Fibroblast of skin of scalp (primary cell): ENCODE results near the gene MUC2.

Experiments
- DNase-seq: peaks from one replicate; pipeline ENCODE4 v3.0.0-alpha.2; 2013

The MUC2 gene

GRCh38 chr11:1036931-1037330 is 37.7 kb upstream of the MUC2 start:
- DNase-seq: no peak

DNA sequence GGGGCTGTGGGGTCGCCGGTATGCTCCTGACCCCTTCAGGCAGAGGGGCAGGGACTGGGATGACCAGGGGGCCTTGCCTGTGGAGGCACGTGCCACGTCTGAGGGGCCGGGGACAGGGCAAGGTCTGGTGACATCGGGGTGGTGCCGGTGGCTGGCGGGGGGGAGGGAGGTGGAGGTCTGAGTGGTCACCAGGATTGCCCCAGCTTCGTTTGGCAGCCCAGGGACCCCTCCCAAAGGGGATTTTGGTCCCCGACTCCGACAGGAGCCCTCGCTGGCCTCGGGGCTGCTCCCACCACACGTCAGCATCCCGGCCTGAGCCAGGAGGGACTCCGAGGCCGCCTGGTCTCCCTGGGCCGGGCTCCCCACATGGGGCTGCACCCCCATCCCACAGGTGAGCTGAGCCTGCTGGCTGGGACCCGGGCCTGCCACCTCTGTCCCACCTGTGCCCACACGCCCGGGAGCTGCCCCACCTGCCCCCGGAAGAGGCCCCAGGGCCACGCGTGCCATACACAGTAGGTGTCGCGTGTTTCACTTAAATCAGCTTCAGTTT is 37.1 kb upstream of the MUC2 start:
- DNase-seq: no peak

GRCh38 chr11:1038361-1038760 is 36.3 kb upstream of the MUC2 start:
- DNase-seq: no peak

GRCh38 chr11:1038921-1039320 is 35.8 kb upstream of the MUC2 start:
- DNase-seq: no peak

- no peak for DNase-seq
These were observed 34.9 kb upstream of the MUC2 start for GRCh38 chr11:1039481-1040427.

GRCh38 chr11:1040428-1041148 is 34.1 kb upstream of the MUC2 start:
- DNase-seq: no peak

GRCh38 chr11:1041149-1041467 is 33.6 kb upstream of the MUC2 start:
- DNase-seq: no peak

- no peak for DNase-seq
These were observed 33.2 kb upstream of the MUC2 start for GRCh38 chr11:1041471-1041870.

- DNase-seq: no peak
These were observed 32.6 kb upstream of the MUC2 start for GRCh38 chr11:1041936-1042608.

DNA sequence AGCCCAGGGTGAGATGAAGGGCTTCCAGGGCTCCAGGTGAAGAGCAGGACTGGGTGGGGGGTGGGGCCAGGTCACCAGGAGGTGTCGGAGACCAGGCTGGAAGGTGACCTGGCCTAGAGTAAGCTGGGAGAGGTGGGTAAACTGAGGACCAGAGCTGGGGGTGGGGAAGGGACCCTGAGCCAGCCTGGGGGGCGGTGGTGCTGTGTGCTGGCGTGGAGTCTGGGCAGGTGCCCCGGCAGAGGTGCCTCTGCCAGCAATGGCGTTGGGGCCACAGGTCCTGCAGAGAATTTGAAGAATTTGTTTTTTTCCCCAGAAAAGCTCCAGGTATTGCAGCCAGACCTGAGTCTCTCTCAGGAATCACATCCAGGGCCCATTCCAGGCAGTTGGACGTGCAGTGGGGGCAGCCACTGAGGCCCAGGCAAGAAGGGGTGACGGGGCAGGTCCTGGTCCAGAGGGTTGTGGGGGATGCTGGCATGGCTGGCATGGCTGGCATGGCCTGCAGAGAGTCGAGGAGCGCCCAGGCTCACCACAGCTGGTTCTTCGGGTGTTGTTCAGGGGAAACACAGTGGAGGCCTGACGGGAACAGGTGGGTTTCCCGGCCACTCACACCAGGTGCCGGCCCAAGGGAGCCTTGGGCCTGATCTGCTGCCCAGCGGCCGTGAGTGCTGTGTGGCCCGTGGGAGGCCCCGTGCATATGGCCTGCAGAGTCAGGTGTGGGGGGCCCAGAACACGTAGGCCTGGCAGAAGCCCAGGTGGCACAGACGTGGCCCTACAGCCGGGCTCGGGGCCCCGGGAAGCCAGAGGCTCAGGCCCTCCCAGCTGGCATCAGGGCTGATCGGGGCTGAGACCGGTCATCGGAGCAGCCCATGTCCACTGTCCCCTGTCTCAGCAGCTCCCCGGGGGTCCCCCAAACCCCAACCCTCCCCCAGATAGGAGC is 31.8 kb upstream of the MUC2 start:
- DNase-seq: no peak

GRCh38 chr11:1043563-1044096 is 31.0 kb upstream of the MUC2 start:
- no peak for DNase-seq

DNA sequence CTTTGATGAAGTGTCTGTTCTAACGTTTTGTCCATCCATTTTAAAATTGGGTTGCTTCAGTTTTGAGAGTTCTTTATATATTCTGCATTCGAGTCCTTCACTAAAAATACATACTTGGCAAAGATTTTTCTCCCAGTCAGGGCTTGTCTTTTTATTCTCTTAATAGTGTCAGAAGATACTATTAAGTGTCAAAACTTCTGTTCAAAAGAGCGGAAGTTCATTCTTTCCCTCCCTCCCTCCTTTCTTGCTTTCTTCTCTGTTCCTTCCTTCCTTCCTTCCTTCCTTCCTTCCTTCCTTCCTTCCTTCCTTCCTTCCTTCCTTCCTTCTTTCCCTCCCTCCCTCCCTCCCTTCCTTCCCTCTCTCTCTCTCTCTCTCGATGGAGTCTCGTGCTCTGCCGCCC is 30.5 kb upstream of the MUC2 start:
- no peak for DNase-seq

DNA sequence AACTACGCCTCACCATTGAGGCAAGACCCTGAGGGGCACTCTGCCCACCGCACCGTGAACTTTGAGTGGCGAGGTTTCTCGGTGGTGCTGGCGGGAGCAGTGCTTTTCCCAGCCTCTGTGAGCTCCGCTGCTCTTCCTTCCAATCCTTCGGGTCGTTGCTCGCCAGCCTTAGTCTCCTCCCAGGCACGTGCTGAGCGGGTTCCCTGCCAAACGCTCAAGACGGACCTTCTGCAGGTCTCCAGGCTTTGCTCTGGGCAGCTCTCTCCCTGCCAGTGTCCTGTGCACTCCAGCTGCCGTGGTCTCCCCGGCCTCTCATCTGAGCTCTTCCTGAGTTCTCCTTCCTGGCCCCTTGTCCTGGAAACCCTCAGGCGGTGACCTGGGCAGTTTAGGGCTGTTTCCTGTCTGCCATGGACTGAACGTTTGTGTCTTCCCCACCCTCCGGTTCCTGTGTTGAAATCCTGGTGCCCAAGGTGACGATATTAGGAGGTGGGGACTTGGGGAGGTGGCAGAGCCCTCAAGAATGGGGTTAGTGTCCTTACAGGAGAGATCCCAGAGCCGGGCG is 27.0 kb upstream of the MUC2 start:
- no peak for DNase-seq

- no peak for DNase-seq
These were observed 26.2 kb upstream of the MUC2 start for GRCh38 chr11:1048375-1049070.

GRCh38 chr11:1049071-1049405 is 25.6 kb upstream of the MUC2 start:
- no peak for DNase-seq

DNA sequence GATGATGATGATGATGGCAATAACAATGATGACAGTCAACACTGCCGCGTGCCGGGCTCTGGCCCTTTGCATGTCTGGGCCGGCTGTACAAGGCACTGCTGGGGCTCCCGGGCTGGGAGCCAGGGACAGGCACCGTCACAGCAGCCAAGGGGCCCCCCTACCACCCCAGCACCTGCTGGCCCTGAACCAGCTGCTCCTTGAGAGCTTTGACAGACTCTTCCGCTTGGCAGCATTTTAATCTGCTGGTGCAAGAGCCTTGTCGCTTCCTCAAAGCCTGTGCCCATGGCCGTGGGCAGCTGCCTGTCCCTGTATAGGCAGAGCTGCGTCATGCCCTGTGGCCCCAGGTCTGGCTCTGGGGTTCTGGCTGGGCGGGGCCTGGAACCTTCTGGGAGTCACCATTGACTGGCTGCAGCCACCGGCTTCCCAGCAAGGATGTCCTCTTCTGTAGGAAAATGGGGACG is 25.2 kb upstream of the MUC2 start:
- no peak for DNase-seq

DNA sequence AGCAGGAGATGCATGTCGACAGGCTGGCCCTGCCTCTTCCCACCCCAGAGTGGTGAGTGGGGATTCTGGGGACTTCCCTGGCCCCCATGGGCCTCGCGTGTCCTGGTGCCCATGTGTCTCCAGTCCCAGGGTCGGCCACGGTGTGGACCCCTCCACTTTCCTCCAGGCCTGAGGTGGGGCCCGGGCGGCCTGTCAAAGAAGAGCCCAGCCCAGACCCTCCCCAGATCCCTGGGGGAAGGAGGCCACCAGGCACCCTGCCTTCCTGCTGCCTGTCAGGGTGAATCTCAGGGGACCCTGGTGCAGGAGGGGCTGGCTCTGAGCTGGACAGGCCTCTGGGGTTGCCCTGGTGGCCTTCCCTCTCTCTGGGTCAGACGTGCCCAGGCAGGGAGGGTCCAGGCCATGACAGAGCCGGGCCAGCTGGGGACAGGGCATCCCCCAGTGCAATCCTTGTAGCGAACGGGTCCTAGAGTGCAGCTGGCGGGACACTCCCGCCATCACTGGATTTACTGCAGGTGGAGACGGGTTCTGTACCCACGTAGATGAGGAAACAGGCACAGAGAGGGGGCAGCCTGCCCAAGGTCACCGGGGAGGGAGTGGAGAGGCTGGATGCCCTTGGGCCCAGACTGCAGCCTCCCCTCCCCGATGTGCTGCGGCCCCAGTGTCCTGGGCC is 24.6 kb upstream of the MUC2 start:
- no peak for DNase-seq

DNA sequence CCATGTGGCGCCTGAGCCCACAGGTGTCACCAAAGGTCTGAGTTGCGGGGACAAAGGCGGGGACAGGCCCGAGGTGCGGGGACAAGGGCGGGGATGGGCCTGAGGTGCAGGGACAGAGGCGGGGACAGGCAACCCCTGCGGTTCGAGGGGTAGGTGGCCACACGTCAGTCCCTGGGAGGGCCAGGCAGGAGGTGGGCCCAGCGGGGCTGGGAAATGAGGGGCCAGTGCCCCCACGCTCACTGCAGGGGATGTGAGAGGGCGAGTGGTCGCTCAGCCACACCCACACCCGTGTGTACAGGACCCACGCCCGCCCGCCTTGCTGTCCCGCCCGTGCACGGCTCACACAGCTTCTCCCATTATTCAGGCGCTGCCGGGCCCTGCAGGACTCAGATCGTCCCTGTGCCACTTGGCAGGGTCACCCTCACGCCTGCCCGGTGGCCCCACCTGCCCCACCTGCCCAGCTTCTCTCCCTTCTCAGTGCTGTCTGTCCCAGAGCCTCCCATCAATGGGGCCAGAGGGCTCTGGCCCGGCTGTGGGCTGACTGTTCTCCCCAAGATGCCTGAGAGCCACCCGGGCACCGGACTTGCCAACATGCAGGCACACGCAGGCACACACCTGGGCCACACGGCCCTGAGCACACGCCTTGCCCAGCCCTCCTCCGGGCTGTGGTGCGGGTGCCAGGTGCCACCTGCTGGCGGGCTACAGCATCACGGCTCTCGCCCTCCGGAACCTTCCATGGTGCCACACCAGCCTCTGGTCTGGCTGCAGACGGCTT is 23.9 kb upstream of the MUC2 start:
- peak; percentile 53 for DNase-seq
